Fibroblast of lung (primary cell): ENCODE results near the gene ZFAND2A. TPM values are rescaled to one million over a fixed set of nuclear protein-coding genes. Genes with fewer than 3 reads are reported as not detected.
A peak's percentile ranks its signal among the peaks of the same experiment; 100 is the strongest.

Experiments used
- DNase-seq, 2 donors: peaks; one replicate each; pipeline versions ENCODE4 v3.0.0 to v3.0.0-alpha.2; 2010; ENCODE audit warnings: low read depth in 2 of 2
- H2AFZ ChIP-seq: 2 replicates; pipeline ENCODE4 v1.5.1; 2012; ENCODE audit warnings: low read length, control low read depth, inconsistent platforms
- H3K27ac ChIP-seq: 2 replicates; pipeline ENCODE4 v1.5.1; 2011; ENCODE audit warnings: low read length, control low read depth; ENCODE audit not compliant: insufficient read depth
- H3K27me3 ChIP-seq: 2 replicates; pipeline ENCODE4 v1.5.1; 2011; ENCODE audit warnings: mild to moderate bottlenecking, low read length; ENCODE audit not compliant: control insufficient read depth, insufficient read depth
- H3K36me3 ChIP-seq: 2 replicates; pipeline ENCODE4 v1.5.1; 2011; ENCODE audit warnings: low read length; ENCODE audit not compliant: control insufficient read depth, insufficient read depth
- H3K4me1 ChIP-seq: 2 replicates; pipeline ENCODE4 v1.5.1; 2011; ENCODE audit warnings: low read length; ENCODE audit not compliant: control insufficient read depth, insufficient read depth; ENCODE audit errors: extremely low read depth
- H3K4me2 ChIP-seq: 2 replicates; pipeline ENCODE4 v1.5.1; 2011; ENCODE audit warnings: low read length, control low read depth; ENCODE audit not compliant: insufficient read depth; ENCODE audit errors: extremely low read depth
- H3K4me3 ChIP-seq, 4 experiments: fragments of 200-600 bp in 1 of 4; sonication (generic) in 1 of 4; replicated peaks in 1 of 4; 2 replicates each; pipeline ENCODE4 v1.5.1; 2011 to 2016; ENCODE audit warnings: low read length in 4 of 4, low read depth in 3 of 4, mild to moderate bottlenecking in 3 of 4, control low read depth in 2 of 4, inconsistent platforms in 1 of 4, mixed read lengths in 1 of 4; ENCODE audit not compliant: insufficient read depth in 1 of 4; ENCODE audit errors: control extremely low read depth in 1 of 4
- H3K79me2 ChIP-seq: 2 replicates; pipeline ENCODE4 v1.5.1; 2012; ENCODE audit warnings: mild to moderate bottlenecking, low read length, inconsistent platforms; ENCODE audit not compliant: control insufficient read depth, insufficient read depth
- H3K9ac ChIP-seq: 2 replicates; pipeline ENCODE4 v1.5.1; 2011; ENCODE audit warnings: mild to moderate bottlenecking, low read length, control low read depth; ENCODE audit not compliant: insufficient read depth
- H3K9me3 ChIP-seq: 2 replicates; pipeline ENCODE4 v1.5.1; 2012; ENCODE audit warnings: low read depth, low read length; ENCODE audit not compliant: control insufficient read depth, insufficient read depth
- H4K20me1 ChIP-seq: 2 replicates; pipeline ENCODE4 v1.5.1; 2011; ENCODE audit warnings: low read length; ENCODE audit not compliant: control insufficient read depth, insufficient read depth; ENCODE audit errors: extremely low read depth
- CTCF ChIP-seq, 2 donors: IDR thresholded peaks in 1 of 2; conservative IDR thresholded peaks in 1 of 2; 1 replicate in 1 of 2; 2 replicates in 1 of 2; pipeline ENCODE4 v1.5.1; 2011 to 2012; ENCODE audit warnings: low read length in 2 of 2, control low read depth in 1 of 2, inconsistent platforms in 1 of 2, low read depth in 1 of 2, mild to moderate bottlenecking in 1 of 2
- EZH2 ChIP-seq: IDR thresholded peaks from 2 replicates; pipeline ENCODE4 v1.5.1; 2012; ENCODE audit warnings: low read length, control low read depth, mild to moderate bottlenecking; ENCODE audit errors: missing control alignments
- polyA plus RNA-seq, 2 donors: library from polyadenylated mRNA; depleted of rRNA in 1 of 2; stranded (reverse) in 1 of 2; unstranded in 1 of 2; fragments of >200 nt; gene quantifications; 2 replicates each; pipeline ENCODE4 v1.2.1, GENCODE V29; 2011 to 2012; ENCODE audit warnings: missing spikeins in 1 of 2
- total RNA-seq: library from RNA; depleted of rRNA; stranded (reverse); fragments of >200 nt; gene quantifications from 2 replicates; pipeline ENCODE4 v1.2.1, GENCODE V29; 2014

The ZFAND2A gene
- total and polyA plus RNA-seq, 2 donors (not counting 1 experiment from before 2014, with no cell fraction given), result 20.5 to 35.1 TPM

DNA sequence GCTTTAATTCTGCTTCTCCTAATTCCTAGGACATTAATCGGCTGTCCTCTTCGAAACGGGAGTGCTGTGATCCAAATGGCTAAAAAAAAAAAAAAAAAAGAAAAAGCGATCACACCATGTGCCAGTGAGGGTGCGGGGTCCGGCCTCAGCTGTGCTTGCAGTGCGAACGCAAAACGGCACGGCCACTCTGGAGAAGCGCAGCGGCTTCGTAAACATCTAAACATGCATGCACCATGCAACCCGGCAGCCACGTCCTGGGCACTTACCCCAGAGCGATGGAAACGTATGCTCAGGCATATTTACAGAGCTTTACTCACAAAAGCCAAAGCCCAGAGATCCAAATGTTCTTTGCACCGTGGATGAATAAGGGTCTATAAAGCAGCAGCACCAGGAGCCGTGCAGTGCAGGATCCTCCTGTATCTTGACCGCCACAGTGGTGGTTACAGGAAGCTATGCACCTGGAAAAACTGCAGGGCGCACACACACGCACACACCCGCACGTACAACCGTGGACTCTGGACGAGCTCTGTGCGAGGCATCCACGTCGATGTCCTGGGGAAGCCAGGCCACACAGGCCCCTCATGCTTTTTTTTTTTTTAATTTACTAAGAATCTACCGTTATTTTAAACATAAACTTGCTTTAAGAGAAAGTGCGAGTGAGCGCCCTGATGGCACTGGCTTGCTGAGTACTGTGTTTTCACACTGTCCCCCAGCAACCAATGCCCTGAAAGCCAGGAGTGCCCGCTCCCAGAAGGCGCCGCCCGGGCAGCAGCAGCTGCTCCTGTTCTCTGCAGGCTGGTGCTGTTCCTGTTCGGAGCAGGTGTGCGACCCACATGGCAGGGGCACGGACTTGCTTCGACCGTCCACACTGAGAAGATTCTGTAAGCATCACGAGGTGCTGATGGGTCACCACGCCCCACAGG, 47.1 kb downstream of the ZFAND2A start:
- Histone ChIP-seq H3K27ac (no peak overlapping the region), H2AFZ (no peak overlapping the region), H3K36me3 (no peaks in the 10 kb centered on the region), H4K20me1 (no peaks in the 10 kb centered on the region), H3K9me3 (no peaks in the 10 kb centered on the region), H3K9ac (no peak overlapping the region), H3K27me3 (no peaks in the 10 kb centered on the region), H3K4me1 (no peaks in the 10 kb centered on the region), H3K4me2 (no peak overlapping the region), H3K79me2 (no peaks in the 10 kb centered on the region), H3K4me3 (no peak overlapping the region)
- no peak for DNase-seq
- TF ChIP-seq EZH2, result no peak
- TF ChIP-seq CTCF (conservative IDR thresholded peaks at IDR 0.05 in 1 of 2, IDR thresholded peaks at IDR 0.05 in 1 of 2; ENCODE audit: low read depth in 1 of 2, low read length in 2 of 2), result no peak

DNA sequence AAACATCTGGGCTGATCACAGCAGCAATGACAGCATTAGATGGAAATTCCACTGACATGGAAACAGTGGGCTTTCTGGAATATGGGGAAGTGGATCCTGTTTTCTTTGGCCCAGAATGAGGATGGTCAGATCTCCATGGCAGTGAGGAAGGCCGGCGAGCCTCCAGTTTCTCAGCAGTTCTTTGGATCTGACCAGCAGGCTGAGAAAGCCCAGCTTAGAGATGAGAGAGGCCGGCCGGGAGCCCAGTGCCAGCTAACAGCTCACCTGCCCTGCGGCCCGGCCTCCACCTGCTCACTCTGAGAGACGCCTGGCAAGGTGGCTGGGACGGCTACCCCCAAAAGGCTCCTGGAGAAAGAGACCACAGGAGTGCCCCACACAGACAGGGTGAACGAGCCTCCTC, 47.9 kb downstream of the ZFAND2A start:
- peak in 1 of 2 donors; percentile 24 for DNase-seq
- H4K20me1 ChIP-seq, result no peaks in the 10 kb centered on the region

More for the DNA sequence above, 47.9 kb downstream of the ZFAND2A start:
- Histone ChIP-seq H2AFZ (no peak overlapping the region), H3K4me1 (no peaks in the 10 kb centered on the region), H3K9me3 (no peaks in the 10 kb centered on the region), H3K4me2 (no peak overlapping the region), H3K27me3 (no peaks in the 10 kb centered on the region), H3K79me2 (no peaks in the 10 kb centered on the region), H3K36me3 (no peaks in the 10 kb centered on the region), H3K4me3 (no peak overlapping the region), H3K9ac (no peak overlapping the region), H3K27ac (no peak overlapping the region)
- TF ChIP-seq CTCF (conservative IDR thresholded peaks at IDR 0.05 in 1 of 2, IDR thresholded peaks at IDR 0.05 in 1 of 2; ENCODE audit: low read depth in 1 of 2, low read length in 2 of 2), result no peak
- no peak for TF ChIP-seq EZH2
